Memory B cell (primary cell): ENCODE data around the gene WDR93.

ENCODE experiments used
- ATAC-seq: fragments of 150-1000 bp; cut with Tn5 transposase; 2 replicates; pipeline ENCODE4 v1.10.0; 2021; ENCODE audit warnings: low read depth, mild to moderate bottlenecking, moderate library complexity
- DNase-seq, 2 donors: peaks; one replicate each; pipeline ENCODE4 v3.0.0; 2022; ENCODE audit warnings: low spot score in 2 of 2
- H3K27ac Mint-ChIP-seq: one replicate; pipeline ENCODE4 v1.8.0; 2022; ENCODE audit warnings: mild to moderate bottlenecking, moderate library complexity, mixed read lengths
- H3K27me3 Mint-ChIP-seq: one replicate; pipeline ENCODE4 v1.8.0; 2022; ENCODE audit warnings: mixed read lengths
- H3K36me3 Mint-ChIP-seq: one replicate; pipeline ENCODE4 v1.8.0; 2022; ENCODE audit warnings: mild to moderate bottlenecking, mixed read lengths
- H3K4me1 Mint-ChIP-seq: one replicate; pipeline ENCODE4 v1.8.0; 2022; ENCODE audit warnings: mixed read lengths
- H3K4me3 Mint-ChIP-seq: one replicate; pipeline ENCODE4 v1.8.0; 2022; ENCODE audit warnings: mild to moderate bottlenecking, moderate library complexity, mixed read lengths
- H3K9me3 Mint-ChIP-seq: one replicate; pipeline ENCODE4 v1.8.0; 2022; ENCODE audit warnings: mixed read lengths

Gene WDR93

GRCh38 chr15:89669309-89669865, 21.2 kb upstream of the WDR93 start:
- Mint-ChIP-seq H3K36me3 (peaks cover 3% of the 10 kb centered on the region), H3K4me1 (no peaks in the 10 kb centered on the region), H3K9me3 (no peaks in the 10 kb centered on the region), H3K4me3 (no peak overlapping the region), H3K27ac (no peak overlapping the region), H3K27me3 (peaks cover 10% of the 10 kb centered on the region)
- ATAC-seq (no peak), DNase-seq (no peak)

GRCh38 chr15:89669941-89670340, 20.7 kb upstream of the WDR93 start:
- no peaks in the 10 kb centered on the region for H3K4me1 Mint-ChIP-seq
- H3K36me3 Mint-ChIP-seq = peaks cover 3% of the 10 kb centered on the region
- ATAC-seq (no peak), DNase-seq (no peak)
- no peak overlapping the region for H3K4me3 Mint-ChIP-seq
- peaks cover 6% of the 10 kb centered on the region for H3K27me3 Mint-ChIP-seq
- no peak overlapping the region for H3K27ac Mint-ChIP-seq
- H3K9me3 Mint-ChIP-seq = no peaks in the 10 kb centered on the region

GRCh38 chr15:89670971-89671560, 19.5 kb upstream of the WDR93 start:
- H3K9me3 Mint-ChIP-seq = no peaks in the 10 kb centered on the region
- ATAC-seq (no peak), DNase-seq (no peak)
- H3K4me3 Mint-ChIP-seq = no peak overlapping the region
- peaks cover 5% of the 10 kb centered on the region for H3K27me3 Mint-ChIP-seq
- no peaks in the 10 kb centered on the region for H3K4me1 Mint-ChIP-seq
- peaks cover 3% of the 10 kb centered on the region for H3K36me3 Mint-ChIP-seq
- no peak overlapping the region for H3K27ac Mint-ChIP-seq

GRCh38 chr15:89671687-89672086, 18.9 kb upstream of the WDR93 start:
- no peak for DNase-seq
- no peaks in the 10 kb centered on the region for H3K9me3 Mint-ChIP-seq
- no peak overlapping the region for H3K27ac Mint-ChIP-seq
- no peaks in the 10 kb centered on the region for H3K4me1 Mint-ChIP-seq
- peaks cover 5% of the 10 kb centered on the region for H3K27me3 Mint-ChIP-seq
- peaks cover 3% of the 10 kb centered on the region for H3K36me3 Mint-ChIP-seq
- no peak for ATAC-seq
- no peak overlapping the region for H3K4me3 Mint-ChIP-seq

GRCh38 chr15:89672221-89673164, 18.1 kb upstream of the WDR93 start:
- Mint-ChIP-seq H3K4me1 (no peaks in the 10 kb centered on the region), H3K9me3 (no peaks in the 10 kb centered on the region), H3K36me3 (peaks cover 3% of the 10 kb centered on the region), H3K27ac (no peak overlapping the region), H3K4me3 (no peak overlapping the region), H3K27me3 (peaks cover 5% of the 10 kb centered on the region)
- DNase-seq = no peak
- no peak for ATAC-seq

- Mint-ChIP-seq H3K9me3 (no peaks in the 10 kb centered on the region), H3K4me1 (no peaks in the 10 kb centered on the region), H3K4me3 (no peak overlapping the region), H3K27me3 (peaks cover 5% of the 10 kb centered on the region), H3K27ac (no peak overlapping the region), H3K36me3 (peaks cover 3% of the 10 kb centered on the region)
- DNase-seq (no peak), ATAC-seq (no peak)
Observed at GRCh38 chr15:89673165-89673512, 17.5 kb upstream of the WDR93 start.

- Mint-ChIP-seq H3K27ac (no peak overlapping the region), H3K4me3 (no peak overlapping the region), H3K4me1 (no peaks in the 10 kb centered on the region), H3K27me3 (peaks cover 5% of the 10 kb centered on the region), H3K9me3 (no peaks in the 10 kb centered on the region), H3K36me3 (peaks cover 3% of the 10 kb centered on the region)
- ATAC-seq (no peak), DNase-seq (no peak)
Observed at GRCh38 chr15:89674526-89674925, 16.1 kb upstream of the WDR93 start.

GRCh38 chr15:89675606-89676005, 15.0 kb upstream of the WDR93 start:
- Mint-ChIP-seq H3K27me3 (peaks cover 5% of the 10 kb centered on the region), H3K9me3 (no peaks in the 10 kb centered on the region), H3K4me3 (no peak overlapping the region), H3K36me3 (peaks cover 5% of the 10 kb centered on the region), H3K4me1 (no peaks in the 10 kb centered on the region), H3K27ac (no peak overlapping the region)
- DNase-seq (no peak), ATAC-seq (no peak)

GRCh38 chr15:89677381-89677780, 13.2 kb upstream of the WDR93 start:
- Mint-ChIP-seq H3K4me1 (no peaks in the 10 kb centered on the region), H3K36me3 (peaks cover 5% of the 10 kb centered on the region), H3K27ac (no peak overlapping the region), H3K9me3 (no peaks in the 10 kb centered on the region), H3K27me3 (peaks cover 5% of the 10 kb centered on the region), H3K4me3 (no peak overlapping the region)
- ATAC-seq = no peak
- no peak for DNase-seq

GRCh38 chr15:89679212-89679611, 11.4 kb upstream of the WDR93 start, which contains the start of gene PLIN1:
Gene PLIN1, minus strand, starts transcription at chr15:89679367. Its CDS starts 1,878 bp downstream, at chr15:89677489.
- ATAC-seq = no peak
- peaks cover 8% of the 10 kb centered on the region for H3K36me3 Mint-ChIP-seq
- H3K4me3 Mint-ChIP-seq = no peak within 1 kb of the TSS
- H3K27ac Mint-ChIP-seq = no peak within 1 kb of the TSS
- no peaks in the 10 kb centered on the region for H3K9me3 Mint-ChIP-seq
- H3K27me3 Mint-ChIP-seq = no peaks in the 10 kb centered on the region
- H3K4me1 Mint-ChIP-seq = no peaks in the 10 kb centered on the region
- no peak for DNase-seq

GRCh38 chr15:89680282-89680873, 10.2 kb upstream of the WDR93 start:
- no peak overlapping the region for H3K4me3 Mint-ChIP-seq
- H3K4me1 Mint-ChIP-seq = no peaks in the 10 kb centered on the region
- no peak overlapping the region for H3K27ac Mint-ChIP-seq
- no peaks in the 10 kb centered on the region for H3K9me3 Mint-ChIP-seq
- no peaks in the 10 kb centered on the region for H3K27me3 Mint-ChIP-seq
- H3K36me3 Mint-ChIP-seq = peaks cover 8% of the 10 kb centered on the region
- DNase-seq (no peak), ATAC-seq (no peak)

GRCh38 chr15:89681146-89681545, 9.5 kb upstream of the WDR93 start:
- no peak for DNase-seq
- ATAC-seq = no peak
- Mint-ChIP-seq H3K4me1 (no peaks in the 10 kb centered on the region), H3K27ac (no peak overlapping the region), H3K36me3 (peaks cover 10% of the 10 kb centered on the region), H3K4me3 (no peak overlapping the region), H3K9me3 (no peaks in the 10 kb centered on the region), H3K27me3 (no peaks in the 10 kb centered on the region)

- H3K27me3 Mint-ChIP-seq = no peaks in the 10 kb centered on the region
- DNase-seq (no peak), ATAC-seq (no peak)
- H3K36me3 Mint-ChIP-seq = peaks cover 8% of the 10 kb centered on the region
- H3K4me1 Mint-ChIP-seq = peaks cover 5% of the 10 kb centered on the region
- no peak overlapping the region for H3K27ac Mint-ChIP-seq
- no peak overlapping the region for H3K4me3 Mint-ChIP-seq
- no peaks in the 10 kb centered on the region for H3K9me3 Mint-ChIP-seq
Observed at GRCh38 chr15:89685995-89686394, 4.6 kb upstream of the WDR93 start.

- Mint-ChIP-seq H3K4me1 (peaks cover 6% of the 10 kb centered on the region), H3K9me3 (no peaks in the 10 kb centered on the region), H3K27me3 (no peaks in the 10 kb centered on the region), H3K27ac (no peak overlapping the region), H3K4me3 (no peak overlapping the region), H3K36me3 (peaks cover 8% of the 10 kb centered on the region)
- DNase-seq (no peak), ATAC-seq (no peak)
Observed at GRCh38 chr15:89686522-89686921, 4.1 kb upstream of the WDR93 start.
